SK-MEL-5 (cell line): ENCODE data around the gene SERPINB1. TPM values are rescaled to one million over a fixed set of nuclear protein-coding genes. Genes with fewer than 3 reads are reported as not detected.
A peak's percentile ranks its signal among the peaks of the same experiment; 100 is the strongest.
"Not testable (repeated sequence)": the region's sequence is repeated elsewhere in the genome, so short reads cannot be mapped to it uniquely, and the experiment has no call there.

Experiments
- DNase-seq: peaks from one replicate; pipeline ENCODE4 v3.0.0-alpha.2; 2016; ENCODE audit warnings: low read depth, low spot score
- in situ Hi-C: cut with HindIII; loops from 2 replicates; pipeline ENCODE4 v1.10.0; 2016; ENCODE audit warnings: low sequenced_read_pairs, high pct_unique_total_duplicates, low pct_unique_long_range_greater_than_20kb
- total RNA-seq: library from RNA; depleted of rRNA; stranded (reverse); fragments of >200 nt; shearing (Covaris generic); gene quantifications from 2 replicates; pipeline ENCODE4 v1.2.3, GENCODE V29; 2014

The SERPINB1 gene
- total RNA-seq, 1 experiment from 2014 or later: 4.4 TPM

DNA sequence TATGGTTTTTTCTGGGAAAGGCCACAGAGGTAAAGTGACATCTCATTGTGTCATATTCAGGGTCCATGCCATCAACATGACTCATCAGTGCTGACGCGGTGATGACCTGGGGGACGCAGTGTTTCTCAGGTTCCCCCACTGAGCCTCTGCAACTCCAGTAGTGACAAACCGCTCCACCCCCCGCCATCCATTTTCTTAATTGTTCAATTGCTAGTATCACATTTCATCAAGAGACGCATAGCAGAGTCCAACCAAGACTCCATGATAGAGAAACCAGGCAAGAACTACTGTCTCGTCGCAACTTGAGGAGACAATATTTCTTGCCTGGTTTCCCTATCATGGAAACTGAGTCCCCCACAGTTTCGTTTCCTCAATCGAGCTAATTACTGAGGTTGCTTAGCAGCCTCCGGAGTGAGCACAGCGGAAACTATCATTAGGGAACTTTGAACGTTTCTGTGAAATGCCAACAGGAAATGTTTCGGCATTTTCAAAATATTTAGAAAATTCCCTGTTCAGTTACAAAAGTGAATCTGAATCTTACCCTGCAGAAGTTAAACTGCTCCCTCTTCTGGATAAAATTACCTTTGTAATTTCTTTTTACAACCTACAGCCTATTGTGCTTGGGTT, 12.2 kb upstream of the SERPINB1 start:
- DNase-seq: peak; percentile 35
- in situ Hi-C loops: no loop called here

DNA sequence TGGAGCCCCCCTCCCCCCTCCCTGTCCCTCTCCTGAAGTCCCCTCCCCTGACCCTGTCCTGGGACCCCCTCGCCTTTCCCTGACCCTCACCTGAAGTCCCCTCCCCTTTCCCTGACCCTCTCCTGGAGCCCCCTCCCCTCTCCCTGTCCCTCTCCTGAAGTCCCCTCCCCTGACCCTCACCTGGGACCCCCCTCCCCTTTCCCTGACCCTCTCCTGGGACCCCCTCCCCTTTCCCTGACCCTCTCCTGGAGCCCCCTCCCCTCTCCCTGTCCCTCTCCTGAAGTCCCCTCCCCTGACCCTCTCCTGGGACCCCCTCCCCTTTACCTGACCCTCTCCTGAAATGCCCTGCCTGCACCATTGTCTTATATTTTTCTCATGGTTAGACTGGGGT, 11.7 kb upstream of the SERPINB1 start:
- in situ Hi-C loops, DNase-seq: not testable (repeated sequence)

DNA sequence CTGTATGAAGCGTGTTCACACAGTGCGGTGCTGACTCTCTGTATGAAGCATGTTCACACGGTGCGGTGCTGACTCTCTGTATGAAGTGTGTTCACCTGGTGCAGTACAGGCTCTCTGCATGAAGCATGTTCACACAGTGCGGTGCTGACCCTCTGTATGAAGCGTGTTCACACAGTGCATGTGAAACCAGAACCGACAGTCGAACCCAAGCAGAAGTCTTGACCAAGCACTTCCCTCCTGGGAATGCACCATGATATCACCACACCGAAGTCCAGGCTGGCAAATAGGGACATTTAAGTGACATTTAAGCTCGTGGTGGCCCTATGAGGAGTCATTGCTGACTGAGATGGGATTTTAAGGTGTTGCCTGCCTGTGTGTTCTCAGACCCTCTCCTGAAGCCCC, 11.3 kb upstream of the SERPINB1 start:
- in situ Hi-C loops: no loop called here
- no peak for DNase-seq

DNA sequence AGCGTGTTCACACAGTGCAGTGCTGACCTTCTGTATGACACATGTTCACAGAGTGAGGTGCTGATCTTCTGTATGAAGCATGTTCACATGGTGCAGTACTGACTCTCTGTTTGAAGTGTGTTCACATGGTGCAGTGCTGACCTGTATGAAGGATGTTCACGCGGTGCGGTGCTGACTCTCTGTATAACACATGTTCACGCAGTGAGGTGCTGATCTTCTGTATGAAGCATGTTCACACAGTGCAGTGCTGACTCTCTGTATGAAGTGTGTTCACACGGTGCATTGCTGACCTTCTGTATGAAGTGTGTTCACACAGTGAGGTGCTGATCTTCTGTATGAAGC, 10.8 kb upstream of the SERPINB1 start:
- in situ Hi-C loops: no loop called here
- DNase-seq: no peak

DNA sequence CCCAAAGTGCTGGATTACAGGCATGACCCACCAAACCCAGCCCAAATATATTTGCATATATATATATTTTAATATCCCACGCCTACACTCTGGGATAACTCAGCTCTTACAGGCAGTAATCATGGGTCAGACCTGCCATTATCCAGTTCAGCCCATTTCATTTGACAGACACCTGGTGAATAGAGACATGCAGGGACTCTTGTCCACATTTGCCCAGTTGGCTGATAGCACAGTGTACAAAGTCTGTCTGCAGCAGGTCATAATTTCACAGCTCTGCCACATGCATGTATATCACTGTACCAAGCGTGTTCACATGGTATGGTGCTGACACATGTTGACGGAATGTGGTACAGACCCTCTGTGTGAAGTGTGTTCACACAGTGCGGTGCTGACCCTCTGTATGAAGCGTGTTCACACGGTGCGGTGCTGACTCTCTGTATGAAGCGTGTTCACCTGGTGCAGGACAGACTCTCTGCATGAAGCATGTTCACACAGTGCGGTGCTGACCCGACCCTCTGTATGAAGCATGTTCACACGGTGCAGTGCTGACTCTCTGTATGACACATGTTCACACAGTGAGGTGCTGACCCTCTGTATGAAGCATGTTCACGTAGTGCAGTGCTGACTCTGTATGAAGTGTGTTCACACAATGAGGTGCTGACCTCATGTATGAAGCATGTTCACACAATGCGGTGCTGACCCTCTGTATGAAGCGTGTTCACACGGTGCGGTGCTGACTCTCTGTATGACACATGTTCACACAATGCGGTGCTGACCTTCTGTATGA, 10.3 kb upstream of the SERPINB1 start:
- in situ Hi-C loops: no loop called here
- no peak for DNase-seq

DNA sequence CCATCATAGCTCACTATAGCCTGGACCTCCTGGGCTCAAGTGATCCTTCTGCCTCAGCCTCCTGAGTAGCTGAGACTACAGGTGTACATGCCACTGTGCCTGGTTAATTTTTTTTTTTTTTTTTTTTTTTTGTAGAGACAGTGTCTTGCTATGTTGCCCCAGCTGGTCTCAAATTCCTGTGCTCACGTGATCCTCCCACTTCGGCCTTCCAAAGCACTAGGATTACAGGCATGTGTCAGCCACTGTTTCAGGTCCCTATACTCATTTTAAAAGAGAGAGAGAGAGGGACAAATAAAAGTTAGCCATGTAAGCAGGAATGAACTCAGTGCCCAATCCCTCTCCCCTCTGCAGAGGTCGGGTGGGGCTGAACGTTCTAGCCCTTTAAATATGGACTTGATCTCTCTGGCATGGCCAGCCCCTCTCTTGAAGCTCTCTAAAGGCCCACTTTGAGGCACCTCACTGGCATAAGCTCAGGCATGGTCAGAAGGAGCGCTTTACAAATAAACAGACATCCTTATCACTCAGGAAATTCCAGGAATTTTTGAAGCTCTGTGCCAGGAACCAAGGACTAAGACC, 9.0 kb upstream of the SERPINB1 start:
- in situ Hi-C loops: no loop called here
- DNase-seq: peak; percentile 20

DNA sequence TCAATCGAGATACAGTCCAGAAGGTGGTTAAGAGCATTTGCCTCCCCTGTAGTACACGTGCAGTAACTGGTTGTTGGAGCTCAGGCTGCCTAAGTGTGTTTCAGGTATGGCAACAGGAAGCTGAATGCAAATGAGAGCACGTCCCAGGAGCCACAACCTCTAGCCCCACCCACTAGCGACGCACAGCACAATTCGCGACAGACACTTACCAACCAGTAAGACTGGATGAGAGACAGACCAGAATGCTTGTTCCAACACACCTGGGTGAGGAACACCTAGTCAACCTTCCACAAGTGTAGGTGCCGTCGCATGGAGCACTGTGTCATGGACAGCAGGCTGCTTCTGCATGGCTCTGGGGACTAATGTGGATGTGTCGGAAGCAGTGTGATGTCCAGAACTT, 7.2 kb upstream of the SERPINB1 start:
- in situ Hi-C loops: no loop called here
- no peak for DNase-seq

DNA sequence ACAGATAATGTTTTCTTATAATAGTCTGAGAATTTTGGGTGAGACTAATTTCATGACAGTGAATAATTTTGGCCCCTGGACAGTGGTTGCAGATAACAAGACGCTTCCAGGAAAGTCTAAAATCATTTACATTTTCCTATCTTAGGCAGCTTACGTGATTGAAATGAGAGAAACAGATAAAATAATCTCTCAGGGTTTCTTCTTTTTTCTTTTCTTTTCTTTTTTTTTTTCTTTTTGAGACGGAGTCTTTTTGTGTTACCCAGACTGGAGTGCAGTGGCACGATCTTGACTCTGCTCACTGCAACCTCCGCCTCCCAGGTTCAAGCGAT, 4.2 kb upstream of the SERPINB1 start:
- in situ Hi-C loops: no loop called here

DNA sequence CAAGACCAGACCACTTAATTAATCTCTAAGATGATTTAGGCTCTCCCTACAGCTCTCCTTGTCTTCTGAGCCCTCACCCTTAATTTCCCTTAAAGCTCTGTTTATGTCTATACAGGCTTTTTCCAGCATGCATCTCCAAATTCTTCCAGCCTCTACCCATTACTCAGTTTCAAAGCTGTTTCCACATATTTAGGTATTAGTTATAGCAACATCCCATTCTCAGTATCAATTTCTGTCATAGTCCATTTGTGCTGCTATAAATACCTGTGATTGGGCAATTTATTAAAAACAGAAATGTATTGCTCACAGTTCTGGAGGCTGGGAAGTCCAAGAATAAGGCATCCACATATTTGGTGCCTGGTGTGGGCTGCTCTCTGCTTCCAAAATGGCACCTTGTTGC, 2.3 kb upstream of the SERPINB1 start:
- DNase-seq: no peak
- in situ Hi-C loops: no loop called here

More for the DNA sequence above, 4.2 kb upstream of the SERPINB1 start:
- DNase-seq: no peak

DNA sequence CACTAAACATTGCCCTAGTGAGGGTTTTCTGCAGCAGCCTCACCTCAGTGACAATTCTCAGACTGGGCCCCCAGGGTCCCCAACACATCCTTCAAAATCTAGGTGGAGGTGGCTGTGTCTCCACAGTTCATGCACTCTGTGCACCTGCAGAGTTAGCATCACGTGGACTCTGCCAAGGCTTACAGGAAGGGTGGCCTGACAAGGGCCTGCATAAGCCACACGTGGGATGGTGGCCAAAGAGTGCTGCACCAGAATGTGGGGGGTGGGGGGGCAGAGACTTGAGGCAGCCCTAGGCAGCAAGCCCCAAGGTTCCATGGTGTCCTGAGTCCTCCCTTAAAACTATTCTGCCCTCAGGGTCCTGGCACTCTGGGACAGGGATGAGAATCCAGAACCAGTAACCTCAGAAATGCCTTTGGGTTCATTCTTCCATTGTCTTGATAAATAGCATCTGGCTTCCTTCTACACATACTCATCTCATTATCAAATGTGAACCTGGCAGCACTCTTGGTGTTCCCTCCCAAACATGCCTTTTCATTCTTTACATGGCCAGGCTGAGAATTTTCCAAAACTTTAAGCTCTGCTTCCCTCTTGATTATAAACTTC, 1.6 kb upstream of the SERPINB1 start:
- DNase-seq: no peak
- in situ Hi-C loops: no loop called here

DNA sequence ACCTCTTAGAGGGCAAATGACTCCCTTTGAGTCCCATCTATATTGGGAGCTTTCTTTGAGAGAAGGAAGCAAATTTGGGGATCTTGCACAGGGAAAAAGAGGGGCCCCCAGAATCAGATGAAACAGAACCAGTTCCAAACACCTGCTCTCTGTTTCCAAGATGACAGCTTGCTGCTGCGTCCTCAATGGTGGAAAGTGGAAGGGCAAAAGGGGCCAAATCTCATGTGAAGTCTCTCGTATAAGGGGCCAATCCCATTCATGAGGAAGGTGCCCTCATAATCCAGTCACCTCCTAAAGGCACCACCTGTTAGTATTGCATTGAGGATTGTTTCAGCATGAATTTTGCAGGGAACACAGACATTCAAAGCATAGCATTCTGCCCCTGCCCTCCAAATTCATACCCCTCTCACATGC, 483 bp upstream of the SERPINB1 start:
- in situ Hi-C loops: no loop called here
- DNase-seq: no peak

DNA sequence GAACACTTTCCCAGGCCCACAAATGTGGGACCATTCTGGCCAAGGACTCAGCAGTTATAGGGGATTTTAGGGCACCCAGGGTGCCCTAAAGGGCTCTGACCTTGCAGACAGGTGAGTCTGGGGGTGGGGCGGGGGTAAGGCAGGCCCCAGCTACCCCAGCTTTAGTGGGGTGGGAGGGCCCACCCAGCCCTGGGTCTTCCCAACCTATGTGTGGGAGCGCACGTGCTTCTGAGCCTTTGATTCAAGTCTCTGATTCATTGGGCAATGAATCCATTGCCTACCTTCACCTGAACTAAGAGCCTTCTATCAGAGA, 958 bp downstream of the SERPINB1 start:
- DNase-seq: no peak
- in situ Hi-C loops: no loop called here

DNA sequence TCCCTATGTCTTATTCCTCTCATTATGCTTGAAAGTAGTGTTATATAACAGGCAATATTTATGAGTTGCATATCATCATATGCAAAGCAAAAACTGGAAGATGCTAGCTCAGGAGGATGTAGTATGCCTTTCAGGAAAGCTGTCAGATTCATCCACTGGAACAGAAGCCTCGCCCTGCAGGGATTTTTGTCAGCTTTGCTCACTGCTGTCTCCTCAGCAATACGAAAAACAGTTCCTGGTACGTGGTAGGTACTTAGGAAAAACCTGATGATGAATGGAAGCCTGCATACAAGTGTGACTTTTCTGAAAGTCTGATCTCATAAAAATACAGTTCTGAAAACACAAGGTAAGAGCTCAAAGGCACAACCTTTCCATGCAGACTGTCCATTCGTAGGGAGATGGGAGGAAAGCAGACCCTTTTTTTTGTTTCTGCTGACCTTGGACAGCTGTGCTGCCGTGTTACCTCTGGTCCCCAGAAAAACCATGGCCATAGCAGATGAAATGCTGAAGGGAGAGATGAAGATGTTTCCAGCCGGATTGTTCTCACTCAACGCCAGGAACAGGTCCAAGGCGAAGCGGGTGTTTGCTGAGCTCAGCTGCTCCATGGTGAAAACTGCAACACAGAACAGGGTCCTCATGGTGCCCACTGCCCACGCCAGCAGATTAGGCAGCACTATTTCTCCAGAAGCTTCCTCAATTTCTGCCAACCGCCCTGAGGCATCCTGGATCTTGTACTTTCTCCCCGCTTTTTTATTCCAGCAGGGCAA, 1.5 kb downstream of the SERPINB1 start:
- in situ Hi-C loops: no loop called here
- no peak for DNase-seq

DNA sequence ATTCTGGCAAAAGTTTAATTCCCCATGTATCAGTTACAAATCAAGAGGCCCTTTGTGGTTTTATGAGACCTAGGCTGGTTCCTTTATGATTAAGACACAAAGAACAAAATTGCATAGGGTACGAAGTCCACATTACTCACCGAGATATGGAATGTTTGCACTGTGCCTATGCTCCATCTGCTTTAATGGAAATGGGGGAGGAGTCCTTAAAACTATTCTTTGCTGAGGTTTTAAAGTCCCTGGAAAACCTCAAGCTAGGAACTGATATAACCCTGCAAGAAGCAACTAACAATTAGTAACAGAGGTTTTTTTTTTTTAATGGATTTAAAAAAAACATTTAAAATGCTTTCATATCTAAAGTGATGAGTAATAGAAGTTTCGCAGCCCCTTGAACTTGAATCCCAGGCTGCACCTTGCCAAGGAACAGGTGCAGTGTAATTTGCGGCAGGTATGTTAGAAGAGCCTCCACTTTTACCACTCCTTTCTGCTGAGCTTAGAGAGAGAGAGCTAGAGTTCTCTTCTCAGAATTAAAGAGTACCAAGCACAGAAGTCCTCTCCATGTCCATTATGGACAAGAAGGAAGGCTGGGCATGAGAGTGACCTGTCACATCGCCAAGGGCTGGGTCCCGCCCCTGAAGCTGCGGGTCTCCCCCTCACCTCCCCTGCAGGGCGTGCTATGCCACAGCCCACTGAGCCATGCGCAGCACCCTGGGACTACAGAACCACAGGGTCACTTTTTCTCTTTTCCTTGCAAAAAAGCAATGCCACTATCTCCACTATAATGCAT, 2.3 kb downstream of the SERPINB1 start:
- in situ Hi-C loops: no loop called here
- DNase-seq: no peak

DNA sequence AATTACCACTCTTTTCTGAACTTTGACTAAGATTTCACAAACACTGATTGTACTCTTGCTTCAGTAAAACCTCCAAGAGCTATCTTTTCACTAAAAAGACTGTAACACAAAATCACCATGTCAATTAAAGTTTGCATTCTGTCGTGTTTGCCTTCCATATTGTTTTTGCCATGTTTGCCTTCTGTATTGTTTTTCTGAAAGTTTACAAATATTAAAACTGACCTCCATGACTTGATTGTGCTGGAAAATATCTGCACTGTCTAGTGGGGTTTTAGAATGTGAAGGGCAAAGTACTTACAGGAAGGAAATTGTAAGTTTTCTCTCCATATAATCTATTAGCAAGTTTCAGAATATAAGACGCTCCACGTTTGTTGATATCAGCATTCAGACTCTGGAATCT, 3.4 kb downstream of the SERPINB1 start:
- no peak for DNase-seq
- in situ Hi-C loops: no loop called here

DNA sequence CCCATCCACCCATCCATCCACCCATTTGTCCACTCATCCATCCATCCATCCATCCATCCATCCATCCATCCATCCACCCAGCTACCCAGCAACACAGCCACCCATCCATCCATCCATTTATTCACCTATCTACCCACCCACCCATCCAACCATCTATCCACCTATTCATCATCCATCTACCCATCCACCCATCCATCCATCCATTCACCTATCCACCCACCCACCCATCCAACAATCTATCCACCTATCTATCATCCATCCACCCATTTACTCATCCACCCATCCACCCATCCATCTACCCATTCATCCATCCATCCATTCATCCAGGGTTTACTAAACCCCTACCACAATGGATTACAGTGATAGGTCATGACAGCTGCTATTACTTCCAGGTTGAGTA, 7.4 kb downstream of the SERPINB1 start:
- DNase-seq: no peak
- in situ Hi-C loops: no loop called here

DNA sequence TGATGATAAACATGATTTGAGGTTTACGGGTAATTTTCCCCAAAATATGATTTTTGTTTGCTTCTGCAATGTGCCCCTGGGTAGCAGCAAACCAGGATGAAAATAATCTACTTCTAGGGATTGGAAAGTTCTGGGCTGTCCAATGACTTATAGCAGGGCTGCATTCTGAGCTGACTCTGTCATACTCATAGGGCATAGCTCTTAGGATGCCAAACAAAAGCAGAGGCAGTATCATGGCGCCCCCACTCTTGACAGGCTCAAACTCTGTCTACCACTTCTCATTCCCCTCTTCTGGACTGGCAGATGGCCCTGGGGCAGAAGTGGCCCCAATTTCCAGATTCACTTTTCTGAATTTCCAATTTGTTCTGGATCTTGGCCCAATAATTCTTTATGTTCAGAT, 10.3 kb downstream of the SERPINB1 start:
- in situ Hi-C loops: no loop called here
- no peak for DNase-seq

DNA sequence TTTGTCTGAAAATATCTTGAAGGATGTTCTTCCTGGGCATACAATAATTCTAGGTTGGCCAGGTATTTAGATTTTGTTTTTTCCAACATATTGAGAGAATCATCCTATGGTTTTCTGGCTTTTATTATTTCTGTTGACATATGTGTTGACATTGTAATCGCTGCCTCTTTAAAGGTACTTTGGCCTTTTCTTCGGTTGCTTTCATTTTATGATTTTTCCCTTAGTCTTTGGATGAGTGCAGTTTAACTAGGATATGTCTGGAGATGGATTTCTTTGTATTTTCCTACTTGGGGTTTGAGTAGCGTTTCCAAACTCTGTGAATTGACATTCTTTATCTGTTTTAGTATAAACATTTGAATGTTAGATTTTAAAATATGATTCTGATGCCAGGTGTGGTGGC, 11.5 kb downstream of the SERPINB1 start:
- in situ Hi-C loops: no loop called here
- DNase-seq: no peak
